NT2/D1 (cell line): ENCODE measurements around the gene NABP1.

ENCODE experiments used
- SUZ12 ChIP-seq: IDR thresholded peaks from 2 replicates; pipeline ENCODE4 v1.6.1; 2011; ENCODE audit not compliant: insufficient read length, insufficient read depth; ENCODE audit errors: extremely low read depth
- YY1 ChIP-seq: IDR thresholded peaks from 2 replicates; pipeline ENCODE4 v1.6.1; 2011; ENCODE audit not compliant: insufficient read length, insufficient read depth

GRCh38 chr2:191691016-191691735, 13.2 kb downstream of the NABP1 start:
- TF ChIP-seq SUZ12: no peak
- TF ChIP-seq YY1: no peak
